ENCODE results near the gene PI4K2B. TPM values are rescaled to one million over a fixed set of nuclear protein-coding genes. Genes with fewer than 3 reads are reported as not detected.
"Not testable (repeated sequence)": the region's sequence is repeated elsewhere in the genome, so short reads cannot be mapped to it uniquely, and the experiment has no call there.

Gene PI4K2B
- total RNA-seq, 1 experiment from 2014 or later, result 13.3 TPM

- Histone ChIP-seq H3K27ac (ENCODE audit: low read length) (no peak overlapping the region), H2AFZ (ENCODE audit: low read length) (no peak overlapping the region), H3K4me3 (ENCODE audit: low read length) (no peak overlapping the region), H3K9me3 (ENCODE audit: low read length) (0 out of 2 replicates have a peak, but pooled peaks cover 1% of the 10 kb centered on the region), H3K79me2 (ENCODE audit: low read length) (peaks cover 36% of the 10 kb centered on the region), H4K20me1 (ENCODE audit: low read length) (no peaks in the 10 kb centered on the region), H3F3A (ENCODE audit: low read length, unreplicated experiment) (no peaks in the 10 kb centered on the region), H3K4me1 (ENCODE audit: insufficient read depth, low read length) (no peaks in the 10 kb centered on the region), H3K9me2 (replicated peaks; ENCODE audit: low read length) (no peaks in the 10 kb centered on the region), H3K36me3 (ENCODE audit: low read depth, low read length) (0 out of 2 replicates have a peak, but pooled peaks cover 5% of the 10 kb centered on the region), H3K4me2 (ENCODE audit: low read length) (no peak overlapping the region), H3K27me3 (ENCODE audit: low read length) (no peaks in the 10 kb centered on the region), H3K9ac (ENCODE audit: low read length) (no peak overlapping the region)
- intact Hi-C loops (cut with micrococcal nuclease), result no loop called here
- no peak for TF ChIP-seq CTCF (conservative IDR thresholded peaks at IDR 0.05; ENCODE audit: low read depth, low read length)
- no peak for TF ChIP-seq EZH2 (IDR thresholded peaks at IDR 0.05; ENCODE audit: low read length, unreplicated experiment)
- no peak for TF ChIP-seq EZH2phosphoT487 (IDR thresholded peaks at IDR 0.05; ENCODE audit: borderline replicate concordance, low read length)
- ChIA-PET POLR2A (ENCODE audit: unreplicated experiment) (no interaction called here), CTCF (no interaction called here)
- ATAC-seq, result no peak
- no TSS peak for BruUV-seq (replicated peaks)
- DNase-seq, result no peak
Measured at GRCh38 chr4:25238052-25238451, 4.2 kb downstream of the PI4K2B start.

GRCh38 chr4:25239528-25239927, 5.7 kb downstream of the PI4K2B start:
- ATAC-seq; H3K4me3 ChIP-seq (ENCODE audit: low read length); H3F3A ChIP-seq (ENCODE audit: low read length, unreplicated experiment); H3K27me3 ChIP-seq (ENCODE audit: low read length); DNase-seq; intact Hi-C loops (cut with micrococcal nuclease); H3K4me2 ChIP-seq (ENCODE audit: low read length); H3K36me3 ChIP-seq (ENCODE audit: low read depth, low read length); H3K4me1 ChIP-seq (ENCODE audit: insufficient read depth, low read length); CTCF ChIA-PET; BruUV-seq (replicated peaks); H2AFZ ChIP-seq (ENCODE audit: low read length); H3K9me3 ChIP-seq (ENCODE audit: low read length); H3K27ac ChIP-seq (ENCODE audit: low read length); H4K20me1 ChIP-seq (ENCODE audit: low read length); H3K9me2 ChIP-seq (replicated peaks; ENCODE audit: low read length); H3K9ac ChIP-seq (ENCODE audit: low read length); POLR2A ChIA-PET (ENCODE audit: unreplicated experiment): not testable (repeated sequence)
- H3K79me2 ChIP-seq (ENCODE audit: low read length), result peaks cover 36% of the 10 kb centered on the region

GRCh38 chr4:25240754-25241210, 6.9 kb downstream of the PI4K2B start:
- H3K27me3 ChIP-seq (ENCODE audit: low read length); CTCF ChIA-PET; H3K36me3 ChIP-seq (ENCODE audit: low read depth, low read length); ATAC-seq; H3K27ac ChIP-seq (ENCODE audit: low read length); H2AFZ ChIP-seq (ENCODE audit: low read length); DNase-seq; H4K20me1 ChIP-seq (ENCODE audit: low read length); H3K9ac ChIP-seq (ENCODE audit: low read length); H3K4me1 ChIP-seq (ENCODE audit: insufficient read depth, low read length); BruUV-seq (replicated peaks); H3K4me3 ChIP-seq (ENCODE audit: low read length); H3K9me3 ChIP-seq (ENCODE audit: low read length); POLR2A ChIA-PET (ENCODE audit: unreplicated experiment); H3F3A ChIP-seq (ENCODE audit: low read length, unreplicated experiment); H3K4me2 ChIP-seq (ENCODE audit: low read length); intact Hi-C loops (cut with micrococcal nuclease); H3K9me2 ChIP-seq (replicated peaks; ENCODE audit: low read length): not testable (repeated sequence)
- peaks cover 26% of the 10 kb centered on the region for H3K79me2 ChIP-seq (ENCODE audit: low read length)

- H3K36me3 ChIP-seq (ENCODE audit: low read depth, low read length); H3K9me2 ChIP-seq (replicated peaks; ENCODE audit: low read length); H3K27me3 ChIP-seq (ENCODE audit: low read length); CTCF ChIA-PET; H2AFZ ChIP-seq (ENCODE audit: low read length); H3K9ac ChIP-seq (ENCODE audit: low read length); H3K27ac ChIP-seq (ENCODE audit: low read length); POLR2A ChIA-PET (ENCODE audit: unreplicated experiment); DNase-seq; BruUV-seq (replicated peaks); H3K9me3 ChIP-seq (ENCODE audit: low read length); H4K20me1 ChIP-seq (ENCODE audit: low read length); H3K4me2 ChIP-seq (ENCODE audit: low read length); H3K4me3 ChIP-seq (ENCODE audit: low read length); ATAC-seq; H3K4me1 ChIP-seq (ENCODE audit: insufficient read depth, low read length); intact Hi-C loops (cut with micrococcal nuclease); H3F3A ChIP-seq (ENCODE audit: low read length, unreplicated experiment): not testable (repeated sequence)
- H3K79me2 ChIP-seq (ENCODE audit: low read length), result peaks cover 16% of the 10 kb centered on the region
Measured at GRCh38 chr4:25242195-25242594, 8.4 kb downstream of the PI4K2B start.
